ENCODE results near the gene MTG2.

The MTG2 gene

DNA sequence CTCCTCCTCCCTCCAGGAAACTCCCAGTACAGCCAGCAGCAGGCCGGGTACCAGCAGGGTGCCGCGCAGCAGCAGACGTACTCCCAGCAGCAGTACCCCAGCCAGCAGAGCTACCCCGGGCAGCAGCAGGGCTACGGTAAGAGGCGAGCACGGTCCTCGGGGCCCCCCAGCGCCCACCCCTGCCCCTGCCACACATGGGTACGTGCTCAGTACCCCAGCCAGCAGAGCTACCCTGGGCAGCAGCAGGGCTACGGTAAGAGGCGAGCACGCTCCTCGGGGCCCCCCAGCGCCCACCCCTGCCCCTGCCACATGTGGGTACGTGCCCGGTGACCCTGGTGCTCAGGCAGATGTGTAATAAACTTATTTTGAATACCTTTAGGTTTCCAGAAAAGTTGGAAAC is 10.2 kb upstream of the MTG2 start:
- TF ChIP-seq, protein P1, sequence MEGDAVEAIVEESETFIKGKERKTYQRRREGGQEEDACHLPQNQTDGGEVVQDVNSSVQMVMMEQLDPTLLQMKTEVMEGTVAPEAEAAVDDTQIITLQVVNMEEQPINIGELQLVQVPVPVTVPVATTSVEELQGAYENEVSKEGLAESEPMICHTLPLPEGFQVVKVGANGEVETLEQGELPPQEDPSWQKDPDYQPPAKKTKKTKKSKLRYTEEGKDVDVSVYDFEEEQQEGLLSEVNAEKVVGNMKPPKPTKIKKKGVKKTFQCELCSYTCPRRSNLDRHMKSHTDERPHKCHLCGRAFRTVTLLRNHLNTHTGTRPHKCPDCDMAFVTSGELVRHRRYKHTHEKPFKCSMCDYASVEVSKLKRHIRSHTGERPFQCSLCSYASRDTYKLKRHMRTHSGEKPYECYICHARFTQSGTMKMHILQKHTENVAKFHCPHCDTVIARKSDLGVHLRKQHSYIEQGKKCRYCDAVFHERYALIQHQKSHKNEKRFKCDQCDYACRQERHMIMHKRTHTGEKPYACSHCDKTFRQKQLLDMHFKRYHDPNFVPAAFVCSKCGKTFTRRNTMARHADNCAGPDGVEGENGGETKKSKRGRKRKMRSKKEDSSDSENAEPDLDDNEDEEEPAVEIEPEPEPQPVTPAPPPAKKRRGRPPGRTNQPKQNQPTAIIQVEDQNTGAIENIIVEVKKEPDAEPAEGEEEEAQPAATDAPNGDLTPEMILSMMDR (IDR thresholded peaks at IDR 0.05; ENCODE audit: low read depth, low read length), result no peak

DNA sequence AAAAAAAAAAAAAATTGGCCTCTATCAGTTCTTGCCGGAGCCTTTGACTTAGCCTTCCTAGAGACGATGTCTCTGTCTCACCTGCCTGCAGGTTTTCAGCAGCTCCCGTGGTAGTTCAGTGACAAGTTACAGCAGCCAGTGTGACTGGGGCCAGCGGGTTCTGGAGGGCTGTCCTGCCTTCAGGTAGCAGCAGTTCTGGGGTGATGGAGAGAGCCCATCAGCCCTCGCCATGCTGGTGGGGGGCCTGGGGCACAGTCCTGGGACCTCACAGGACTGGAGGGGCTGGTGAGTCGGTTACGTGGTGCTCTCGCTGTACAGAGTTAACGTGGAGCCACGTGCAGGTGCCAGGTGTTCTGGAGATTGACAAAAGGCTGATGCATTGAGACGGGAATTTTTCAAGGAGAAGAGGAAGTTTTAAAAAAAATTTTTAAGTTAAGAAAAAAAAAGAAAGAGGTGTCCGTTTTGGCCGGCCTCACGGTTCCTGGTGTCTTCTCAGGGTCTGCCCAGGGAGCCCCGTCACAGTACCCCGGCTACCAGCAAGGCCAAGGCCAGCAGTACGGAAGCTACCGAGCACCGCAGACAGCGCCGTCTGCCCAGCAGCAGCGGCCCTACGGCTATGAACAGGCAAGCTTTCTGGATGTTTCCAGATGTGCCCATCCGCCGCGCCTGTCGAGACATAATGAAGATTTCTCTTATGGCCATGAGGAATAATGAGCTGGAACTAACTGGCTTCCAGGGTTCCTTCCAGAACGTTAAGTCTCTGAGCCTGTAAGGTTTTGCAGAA is 8.6 kb upstream of the MTG2 start:
- TF ChIP-seq, protein P1 (IDR thresholded peaks at IDR 0.05; ENCODE audit: low read depth, low read length), result no peak
- no peak overlapping the region for H3K4me3 ChIP-seq (ENCODE audit: low read depth, low read length)

More for the DNA sequence above, 10.2 kb upstream of the MTG2 start:
- no peak overlapping the region for H3K4me3 ChIP-seq (ENCODE audit: low read depth, low read length)

DNA sequence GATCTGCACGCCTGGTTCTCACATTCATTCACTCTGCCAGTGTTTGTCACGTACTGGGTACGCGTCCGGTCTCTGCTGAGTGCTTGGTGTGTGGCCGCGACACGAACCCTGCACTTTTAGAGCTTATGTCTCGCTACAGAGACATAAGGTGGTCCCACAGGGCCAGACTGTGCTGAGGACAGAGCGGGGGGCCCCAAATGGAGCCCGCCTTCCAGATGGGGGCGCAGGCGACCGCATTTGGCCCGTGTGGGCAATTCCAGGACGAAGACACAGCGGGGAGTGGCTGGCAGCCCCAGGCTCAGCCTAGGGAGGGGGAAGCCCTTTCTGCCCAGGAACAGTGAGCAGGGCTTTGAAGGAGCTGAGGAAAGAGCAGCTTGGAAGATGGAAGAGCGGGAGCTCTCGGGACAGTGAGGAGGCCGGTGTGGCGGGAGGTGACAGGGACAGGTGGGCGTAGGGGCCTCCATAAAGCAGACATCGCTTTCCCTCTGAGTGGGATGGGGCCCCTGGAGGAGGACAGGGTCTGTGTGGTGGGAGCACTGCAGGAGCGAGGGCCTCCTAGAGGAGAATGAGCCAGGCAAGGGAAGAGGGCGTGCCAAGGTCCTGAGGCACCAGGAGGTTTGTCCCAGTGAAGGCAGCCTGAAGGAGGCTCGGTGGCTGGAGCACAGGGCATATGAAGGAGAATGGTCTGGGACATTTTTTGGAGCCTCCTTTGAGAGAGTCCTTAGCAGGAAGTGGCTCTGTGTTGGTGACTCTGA is 7.8 kb upstream of the MTG2 start:
- TF ChIP-seq, protein P1 (IDR thresholded peaks at IDR 0.05; ENCODE audit: low read depth, low read length), result no peak
- no peak overlapping the region for H3K4me3 ChIP-seq (ENCODE audit: low read depth, low read length)

DNA sequence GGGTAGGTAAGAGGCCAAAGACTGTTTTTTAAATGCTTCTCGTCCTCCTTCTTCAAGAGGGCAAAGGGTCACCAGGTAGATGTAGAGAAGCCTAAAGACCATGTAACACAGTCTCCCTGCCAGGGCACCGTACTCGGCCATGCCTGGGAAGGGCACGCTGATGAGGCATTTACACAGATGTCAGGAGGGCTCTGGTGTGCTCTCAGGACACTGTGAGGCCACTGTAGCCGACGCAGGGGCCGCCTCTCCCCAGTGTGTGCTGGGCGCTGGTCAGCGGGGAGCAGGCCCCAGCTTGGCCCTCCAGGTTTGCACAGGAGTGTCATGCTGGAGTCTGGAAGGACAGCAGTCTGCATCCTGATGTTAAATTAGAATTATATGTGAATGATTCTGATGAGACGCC is 7.1 kb upstream of the MTG2 start:
- TF ChIP-seq, protein P1 (IDR thresholded peaks at IDR 0.05; ENCODE audit: low read depth, low read length), result no peak
- no peak overlapping the region for H3K4me3 ChIP-seq (ENCODE audit: low read depth, low read length)

DNA sequence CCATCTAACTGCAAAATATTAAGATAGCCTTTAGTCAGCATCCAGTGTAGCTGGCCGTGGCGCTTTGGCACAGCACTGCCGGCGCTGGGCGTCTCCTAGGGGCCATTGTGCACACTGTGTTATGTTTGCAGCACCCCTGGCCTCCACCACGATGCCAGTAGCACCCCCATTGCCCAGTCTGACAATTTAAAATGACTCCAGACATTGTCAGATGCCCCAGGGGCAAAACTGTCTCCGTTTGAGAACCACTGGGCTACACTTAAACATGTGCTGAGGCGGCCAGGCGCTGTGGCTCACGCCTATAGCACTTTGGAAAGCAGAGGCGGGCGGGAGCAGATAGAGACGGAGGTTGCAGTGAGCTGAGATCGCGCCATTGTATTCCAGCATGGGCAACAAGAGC is 6.0 kb upstream of the MTG2 start:
- H3K4me3 ChIP-seq (ENCODE audit: low read depth, low read length), result no peak overlapping the region
- TF ChIP-seq, protein P1 (IDR thresholded peaks at IDR 0.05; ENCODE audit: low read depth, low read length), result no peak

DNA sequence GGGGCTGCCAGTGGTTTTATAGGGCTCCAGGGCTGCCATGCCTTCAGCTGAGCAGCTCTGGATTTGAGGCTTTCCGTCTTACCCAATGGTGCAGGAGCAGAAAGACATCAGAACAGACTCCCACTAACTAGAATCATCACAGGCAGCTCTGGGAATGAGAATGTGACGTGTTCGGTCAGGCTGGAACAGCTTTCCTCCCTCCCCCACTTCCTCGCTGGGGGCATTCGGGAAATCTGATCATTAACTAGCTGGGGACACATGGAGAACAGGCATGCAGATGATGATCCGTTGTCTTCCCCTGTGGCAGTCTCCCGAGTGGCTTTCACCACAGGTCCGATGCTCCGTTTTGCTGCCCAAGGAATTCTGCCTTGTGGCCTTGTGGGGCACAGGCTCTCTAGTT is 5.5 kb upstream of the MTG2 start:
- TF ChIP-seq, protein P1 (IDR thresholded peaks at IDR 0.05; ENCODE audit: low read depth, low read length), result no peak
- H3K4me3 ChIP-seq (ENCODE audit: low read depth, low read length), result no peak overlapping the region
